Measurements from ENCODE around the gene IMMP2L.

DNA sequence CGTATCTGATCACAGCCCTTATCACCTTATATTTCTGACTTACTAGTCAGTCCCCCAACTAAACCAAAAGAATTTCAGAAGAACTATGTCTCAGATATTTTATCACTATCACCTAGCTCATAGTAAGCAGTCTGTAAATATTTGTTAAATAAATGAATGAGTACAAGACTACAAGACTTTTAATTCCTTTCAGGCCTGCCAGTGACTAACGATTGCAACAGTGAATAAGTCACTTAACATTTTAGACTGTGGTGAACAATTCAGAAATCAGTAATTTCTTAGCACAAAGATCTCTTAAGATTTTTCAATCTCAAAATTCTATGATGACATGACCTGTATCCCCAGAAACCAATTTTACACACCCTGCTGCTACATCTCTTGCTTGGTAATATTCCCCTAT lies 162.2 kb downstream of the IMMP2L start:
- no peak for TF ChIP-seq POLR2AphosphoS5 (IDR thresholded peaks at IDR 0.05; ENCODE audit: low read depth, low read length)
- no peak for TF ChIP-seq TAF1 (IDR thresholded peaks at IDR 0.05; ENCODE audit: borderline replicate concordance, insufficient read depth, low read length)
